HepG2 (cell line): ENCODE results near the gene PNRC1. TPM values are rescaled to one million over a fixed set of nuclear protein-coding genes. Genes with fewer than 3 reads are reported as not detected.
A peak's percentile ranks its signal among the peaks of the same experiment; 100 is the strongest.

ENCODE experiments used
- DR1 ChIP-seq: sonication (generic); formaldehyde crosslinking; IDR thresholded peaks from 2 replicates; pipeline ENCODE4 v1.8.0; 2021; ENCODE audit warnings: mild to moderate bottlenecking, missing genetic modification reagents, inconsistent platforms
- GLI4 ChIP-seq: sonication (generic); formaldehyde crosslinking; IDR thresholded peaks from 2 replicates; pipeline ENCODE4 v1.5.1; 2020; ENCODE audit warnings: missing genetic modification reagents, mild to moderate bottlenecking, moderate library complexity, borderline replicate concordance
- HNRNPUL1 ChIP-seq: fragments of 200-400 bp; formaldehyde crosslinking; IDR thresholded peaks from 2 replicates; pipeline ENCODE4 v1.6.1; 2017; ENCODE audit warnings: low read depth, mild to moderate bottlenecking, low read length, moderate library complexity
- KLF16 ChIP-seq, 2 experiments: sonication (generic) in 1 of 2; formaldehyde crosslinking in 1 of 2; IDR thresholded peaks; 2 replicates each; pipeline versions ENCODE4 v1.6.1 to v1.8.0; 2016 to 2023; ENCODE audit warnings: missing genetic modification reagents in 2 of 2, missing compliant biosample characterization in 1 of 2
- POLR2AphosphoS2 ChIP-seq: IDR thresholded peaks from 2 replicates; pipeline ENCODE4 v1.6.1; 2011; ENCODE audit warnings: low read depth, low read length, improper control_type of control experiment
- SRSF1 ChIP-seq: fragments of 200-400 bp; formaldehyde crosslinking; optimal IDR thresholded peaks from 2 replicates; pipeline ENCODE3; 2017; ENCODE audit warnings: mild to moderate bottlenecking, low read depth, low read length, moderate library complexity
- ZC3H13 ChIP-seq: sonication (generic); formaldehyde crosslinking; IDR thresholded peaks from 2 replicates; pipeline ENCODE4 v1.8.1; 2023; ENCODE audit warnings: mild to moderate bottlenecking, missing genetic modification reagents, moderate library complexity
- ZKSCAN8 ChIP-seq: IDR thresholded peaks from 2 replicates; pipeline ENCODE4 v1.6.1; 2016; ENCODE audit warnings: borderline replicate concordance, missing genetic modification reagents, missing compliant biosample characterization
- ZNF232 ChIP-seq: sonication (generic); formaldehyde crosslinking; IDR thresholded peaks from 2 replicates; pipeline ENCODE4 v1.4.0; 2020; ENCODE audit warnings: missing genetic modification reagents, borderline replicate concordance
- ZNF598 ChIP-seq: sonication (generic); formaldehyde crosslinking; IDR thresholded peaks from 2 replicates; pipeline ENCODE4 v1.5.1; 2020; ENCODE audit warnings: mild to moderate bottlenecking, missing genetic modification reagents, borderline replicate concordance
- ZNF644 ChIP-seq: IDR thresholded peaks from 2 replicates; pipeline ENCODE4 v1.6.1; 2016; ENCODE audit warnings: low read depth
- ZSCAN30 ChIP-seq: sonication (generic); formaldehyde crosslinking; IDR thresholded peaks from 2 replicates; pipeline ENCODE4 v1.5.0; 2020; ENCODE audit warnings: mild to moderate bottlenecking, missing genetic modification reagents
- polyA plus RNA-seq, 8 experiments: library from polyadenylated mRNA; depleted of rRNA in 3 of 8; stranded (reverse) in 7 of 8; unstranded in 1 of 8; fragments of >200 nt; fragmentation: Illumina TruSeq in 4 of 8; extraction: Trizol in 4 of 8; gene quantifications; 2 replicates each; pipeline versions ENCODE4 v1.2.1 to v1.2.3, GENCODE V29; 2011 to 2016; ENCODE audit warnings: low read depth in 4 of 8, missing spikeins in 1 of 8, mixed read lengths in 1 of 8; ENCODE audit not compliant: insufficient read depth in 1 of 8
- total RNA-seq, 5 experiments: library from RNA; depleted of rRNA; stranded (reverse); fragments of >200 nt; fragmentation: Illumina TruSeq; extraction: Trizol; gene quantifications; 2 replicates each; pipeline ENCODE4 v1.2.3, GENCODE V29; 2016; ENCODE audit warnings: low read depth in 1 of 5
- TF ChIP-seq, protein P1 (sequence below): sonication (generic); formaldehyde crosslinking; conservative IDR thresholded peaks from 2 replicates; pipeline ENCODE4 v1.4.0; 2020; ENCODE audit warnings: missing genetic modification reagents
- TF ChIP-seq, protein P2 (sequence below): sonication (generic); formaldehyde crosslinking; IDR thresholded peaks from 2 replicates; pipeline ENCODE4 v1.8.0; 2022; ENCODE audit warnings: missing genetic modification reagents, low read depth, mild to moderate bottlenecking, borderline replicate concordance
- TF ChIP-seq, protein P3 (sequence below): sonication (generic); formaldehyde crosslinking; IDR thresholded peaks from 2 replicates; pipeline ENCODE4 v1.8.1; 2023; ENCODE audit warnings: mild to moderate bottlenecking, missing genetic modification reagents

PNRC1 gene
- total and polyA plus RNA-seq, 2 of the 13 experiments (the other 11 are each of a cell fraction or from before 2014, with no cell fraction given): 17.6 to 36.0 TPM

DNA sequence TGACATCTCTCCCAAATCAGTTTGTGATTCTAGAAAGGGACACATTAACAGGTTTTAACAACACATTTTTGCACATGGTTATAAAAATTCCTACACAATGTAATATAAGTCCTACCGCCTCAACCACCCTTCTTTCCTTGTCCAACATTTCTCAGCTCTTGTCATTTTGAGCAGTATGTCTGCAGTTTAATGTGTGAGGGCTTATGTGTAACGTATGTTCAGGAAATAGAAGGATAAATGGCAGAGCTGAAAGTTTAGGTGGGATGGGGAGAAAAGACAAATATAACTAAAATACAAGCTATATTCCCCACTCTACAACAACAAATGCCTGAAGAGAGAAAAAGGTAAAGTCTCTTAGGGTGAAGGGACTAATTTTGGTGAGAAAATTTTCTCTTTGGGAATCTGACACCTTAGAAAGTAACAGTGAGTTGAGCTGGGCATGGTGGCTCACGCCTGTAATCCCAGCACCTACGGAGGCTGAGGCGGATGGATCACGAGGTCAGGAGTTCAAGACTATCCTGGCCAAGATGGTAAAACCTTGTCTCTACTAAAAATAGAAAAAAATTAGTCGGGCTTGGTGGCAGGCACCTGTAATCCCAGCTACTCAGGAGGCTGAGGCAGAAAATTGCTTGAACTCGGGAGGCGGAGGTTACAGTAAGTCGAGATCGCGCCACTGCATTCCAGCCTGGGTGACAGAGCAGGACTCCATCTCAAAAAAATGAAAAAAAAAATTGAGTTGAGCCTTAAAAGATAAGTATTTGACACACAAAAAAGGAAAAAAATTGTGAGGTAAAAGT, 5.1 kb downstream of the PNRC1 start (continued):
- no peak for TF ChIP-seq ZNF598 (CRISPR knock-in tag)
- 0 out of 2 replicates have a peak, but pooled peaks have one; percentile 43 for TF ChIP-seq ZC3H13 (CRISPR knock-in tag)
- no peak for TF ChIP-seq KLF16 (CRISPR knock-in tag; IDR thresholded peaks at IDR 0.05)
- TF ChIP-seq ZNF644 (CRISPR knock-in tag): no peak
- TF ChIP-seq, protein P1, sequence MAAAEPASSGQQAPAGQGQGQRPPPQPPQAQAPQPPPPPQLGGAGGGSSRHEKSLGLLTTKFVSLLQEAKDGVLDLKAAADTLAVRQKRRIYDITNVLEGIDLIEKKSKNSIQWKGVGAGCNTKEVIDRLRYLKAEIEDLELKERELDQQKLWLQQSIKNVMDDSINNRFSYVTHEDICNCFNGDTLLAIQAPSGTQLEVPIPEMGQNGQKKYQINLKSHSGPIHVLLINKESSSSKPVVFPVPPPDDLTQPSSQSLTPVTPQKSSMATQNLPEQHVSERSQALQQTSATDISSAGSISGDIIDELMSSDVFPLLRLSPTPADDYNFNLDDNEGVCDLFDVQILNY: no peak
- TF ChIP-seq, protein P2, sequence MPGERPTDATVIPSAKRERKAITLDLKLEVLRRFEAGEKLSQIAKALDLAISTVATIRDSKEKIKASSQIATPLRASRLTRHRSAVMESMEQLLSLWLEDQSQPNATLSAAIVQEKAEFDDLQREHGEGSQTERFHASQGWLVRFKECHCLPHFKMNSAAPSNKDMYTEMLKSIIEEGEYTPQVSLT (CRISPR knock-in tag): no peak
- TF ChIP-seq, protein P3, sequence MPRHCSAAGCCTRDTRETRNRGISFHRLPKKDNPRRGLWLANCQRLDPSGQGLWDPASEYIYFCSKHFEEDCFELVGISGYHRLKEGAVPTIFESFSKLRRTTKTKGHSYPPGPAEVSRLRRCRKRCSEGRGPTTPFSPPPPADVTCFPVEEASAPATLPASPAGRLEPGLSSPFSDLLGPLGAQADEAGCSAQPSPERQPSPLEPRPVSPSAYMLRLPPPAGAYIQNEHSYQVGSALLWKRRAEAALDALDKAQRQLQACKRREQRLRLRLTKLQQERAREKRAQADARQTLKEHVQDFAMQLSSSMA: no peak
- TF ChIP-seq GLI4: no peak
- TF ChIP-seq ZNF232 (CRISPR knock-in tag): no peak
- TF ChIP-seq SRSF1: no peak
- TF ChIP-seq ZKSCAN8 (CRISPR knock-in tag): no peak
- peak; percentile 87; the same call in 1 of the 2 replicates for TF ChIP-seq POLR2AphosphoS2
- TF ChIP-seq DR1 (CRISPR knock-in tag): no peak
- TF ChIP-seq HNRNPUL1: no peak
- TF ChIP-seq ZSCAN30 (CRISPR knock-in tag): no peak
